Amniotic stem cell (primary cell): Measurements from ENCODE around the gene ROCK1.
A peak's percentile ranks its signal among the peaks of the same experiment; 100 is the strongest.
"Not testable (repeated sequence)": the region's sequence is repeated elsewhere in the genome, so short reads cannot be mapped to it uniquely, and the experiment has no call there.

Experiments used
- DNase-seq: peaks from one replicate; lab custom pipeline; 2025; lab: John Stamatoyannopoulos, UW

ROCK1 gene

DNA sequence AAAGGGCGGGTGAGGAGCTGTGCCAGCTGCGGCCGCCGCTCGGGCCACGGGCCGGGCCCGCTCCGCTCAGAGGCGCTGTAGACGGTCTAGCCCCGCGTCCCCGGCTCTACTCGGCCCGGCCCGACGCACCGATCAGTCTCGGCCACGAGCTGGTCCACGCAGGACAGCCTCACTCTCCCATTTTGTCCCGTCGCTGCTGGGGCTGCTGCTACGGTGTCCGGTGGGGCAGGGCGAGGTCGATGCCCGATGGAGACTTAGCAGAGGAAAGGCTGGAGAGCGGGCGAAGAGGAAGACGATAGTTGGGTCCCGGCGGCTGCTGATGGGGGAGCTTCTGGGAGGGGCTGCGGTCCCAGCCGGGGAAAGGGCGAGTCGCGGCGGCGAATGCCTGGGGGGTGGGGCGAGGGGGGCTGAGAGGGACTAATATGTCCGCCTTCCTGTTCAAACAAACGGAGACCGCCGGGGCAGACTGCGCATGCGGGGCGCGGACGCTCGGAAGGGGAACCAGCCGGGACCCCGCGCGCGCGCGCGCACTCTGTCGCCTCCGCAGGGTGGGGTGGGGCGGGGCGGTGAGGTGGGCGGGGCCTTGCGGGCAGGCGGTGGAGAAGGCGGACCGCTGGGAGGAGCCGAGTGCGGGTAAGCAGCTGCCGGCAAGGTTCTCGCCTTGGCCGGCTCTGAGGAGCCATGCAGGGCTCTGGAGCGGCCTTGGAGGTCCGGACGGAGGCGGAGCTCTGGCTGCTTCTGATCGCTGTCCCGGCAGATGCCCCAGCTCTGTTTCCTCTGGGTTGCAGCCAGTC is at the start of gene ROCK1:
ROCK1 (minus strand) TSS at position 468 of the 794 bp plus-strand sequence. CDS start 903 bp downstream, outside the sequence.
- DNase-seq = peak; percentile 94

DNA sequence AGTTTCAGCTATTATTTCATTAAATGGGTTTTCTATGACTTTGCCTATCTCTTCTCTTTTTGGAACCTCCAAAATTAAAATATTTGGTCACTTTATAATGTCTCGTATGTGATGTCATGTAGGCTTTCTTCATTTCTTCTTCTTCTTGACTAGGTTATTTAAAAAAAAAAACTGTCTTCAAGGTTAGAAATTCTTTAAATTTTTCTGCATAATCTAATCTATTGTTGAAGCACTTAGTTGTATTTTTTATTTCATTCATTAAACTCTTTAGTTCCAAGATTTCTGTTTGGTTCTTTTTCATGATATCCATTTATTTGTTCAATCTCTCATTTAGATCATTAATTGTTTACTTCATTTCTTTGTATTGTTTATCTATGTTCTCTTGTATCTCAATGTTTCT is 43.8 kb upstream of the ROCK1 start:
- DNase-seq = no peak

DNA sequence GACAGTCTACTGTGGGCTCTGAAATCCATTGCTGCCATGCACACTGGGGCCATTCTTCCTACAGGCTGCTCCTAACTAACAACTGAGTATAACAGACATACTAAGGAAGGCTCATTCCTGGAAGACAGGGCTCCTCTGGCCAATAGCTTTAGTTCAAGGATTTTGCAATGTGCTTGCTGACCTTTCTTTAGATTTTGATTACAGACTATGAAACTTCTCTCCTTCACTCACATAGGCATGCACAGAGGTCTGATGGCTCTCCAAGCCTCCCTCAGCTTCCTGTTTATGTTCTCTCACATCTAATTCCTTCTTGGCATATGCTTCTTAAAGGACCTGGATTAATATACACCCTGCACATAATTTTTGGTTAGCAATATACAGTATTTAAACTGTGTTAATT is 34.4 kb upstream of the ROCK1 start:
- DNase-seq = no peak

DNA sequence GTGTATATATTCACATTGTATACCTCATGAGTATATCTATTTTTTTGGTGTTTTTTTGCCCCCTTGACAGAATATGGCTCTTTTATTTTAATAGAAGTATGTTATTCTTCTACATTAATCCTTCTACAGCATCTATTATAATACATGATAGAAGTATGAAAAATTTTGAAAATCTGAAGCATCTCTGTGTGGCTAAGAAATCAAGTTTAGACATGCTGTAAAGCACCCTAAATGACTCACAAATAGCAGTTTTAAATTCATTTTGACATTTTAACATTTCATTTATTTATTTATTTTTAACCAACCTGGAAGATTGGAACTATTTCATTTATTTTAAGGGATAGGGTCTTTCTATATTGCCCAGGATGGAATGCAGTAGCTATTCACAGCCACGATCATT is 33.8 kb upstream of the ROCK1 start:
- DNase-seq = no peak

GRCh38 chr18:21141668-21142422 is 30.2 kb upstream of the ROCK1 start:
- no peak for DNase-seq

GRCh38 chr18:21137719-21138488 is 26.3 kb upstream of the ROCK1 start:
- DNase-seq = not testable (repeated sequence)

- DNase-seq = no peak
Observed at GRCh38 chr18:21134895-21135294, 23.3 kb upstream of the ROCK1 start.

GRCh38 chr18:21132398-21132918 is 20.8 kb upstream of the ROCK1 start:
- no peak for DNase-seq

GRCh38 chr18:21131698-21132227 is 20.1 kb upstream of the ROCK1 start:
- no peak for DNase-seq

DNA sequence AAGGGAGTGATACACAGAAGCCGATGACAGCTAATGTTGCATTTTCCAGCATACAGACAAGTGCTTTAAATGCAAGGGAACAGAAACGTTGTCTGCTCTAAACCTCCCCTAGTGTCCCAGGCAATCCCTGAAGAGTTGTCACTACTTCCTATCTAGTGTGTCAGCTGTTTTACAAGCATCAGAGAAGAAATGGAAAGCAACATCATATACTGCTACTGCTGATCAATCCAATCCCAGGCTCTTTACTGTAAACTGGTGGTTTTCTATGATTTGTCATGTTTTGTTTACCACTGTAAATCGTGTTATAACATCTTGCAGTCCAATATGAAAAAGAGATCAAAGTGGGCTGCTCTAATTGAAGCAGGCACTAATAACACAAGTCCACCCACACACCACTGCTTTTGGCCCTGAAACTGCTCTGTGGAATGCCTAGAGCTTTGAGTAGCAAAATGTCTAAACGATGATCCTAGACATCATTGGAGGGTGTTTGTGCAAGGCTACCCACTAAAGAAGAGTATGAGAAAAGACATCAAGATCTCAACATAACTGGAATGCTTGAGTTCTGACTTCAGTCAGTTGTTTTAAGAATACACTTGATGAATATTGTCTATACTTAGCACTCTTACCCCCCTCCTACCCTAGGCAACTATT is 18.1 kb upstream of the ROCK1 start:
- no peak for DNase-seq

GRCh38 chr18:21123290-21123926 is 11.8 kb upstream of the ROCK1 start:
- DNase-seq = no peak

- DNase-seq = no peak
Observed at GRCh38 chr18:21118806-21119205, 7.2 kb upstream of the ROCK1 start.

DNA sequence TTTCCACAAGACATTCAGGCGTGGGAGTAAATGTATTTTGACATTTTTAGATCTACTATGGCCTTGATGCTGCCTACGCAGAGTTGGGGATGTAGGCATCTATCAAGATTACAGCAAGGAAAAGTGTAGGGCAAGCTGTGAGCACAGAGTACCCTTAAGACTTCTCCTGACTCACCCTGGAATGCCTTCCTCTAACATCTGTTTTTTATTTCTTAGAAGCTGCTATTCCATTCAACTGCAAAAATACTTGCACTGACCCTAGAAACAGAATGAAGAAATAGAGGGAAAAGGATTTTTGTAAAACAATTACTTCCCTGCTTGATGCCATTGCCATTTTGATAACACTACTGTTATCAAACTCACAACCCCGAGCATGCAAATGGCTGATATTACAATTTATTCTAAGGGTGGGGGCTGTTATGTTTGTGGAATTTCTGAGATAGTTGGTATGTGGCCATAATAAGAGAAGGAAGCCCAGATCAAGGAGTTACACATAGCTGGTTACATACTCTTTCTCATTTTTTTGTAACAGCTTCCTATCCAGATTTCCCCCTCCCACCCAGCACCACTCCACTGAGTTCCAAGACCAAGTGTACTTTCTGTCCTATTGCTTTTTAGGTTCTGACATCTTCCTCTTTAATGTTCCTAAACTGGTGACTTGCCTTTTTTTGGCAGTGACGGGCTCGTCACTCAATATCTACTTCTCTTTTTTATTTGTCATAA is 6.0 kb upstream of the ROCK1 start:
- DNase-seq = peak; percentile 55

DNA sequence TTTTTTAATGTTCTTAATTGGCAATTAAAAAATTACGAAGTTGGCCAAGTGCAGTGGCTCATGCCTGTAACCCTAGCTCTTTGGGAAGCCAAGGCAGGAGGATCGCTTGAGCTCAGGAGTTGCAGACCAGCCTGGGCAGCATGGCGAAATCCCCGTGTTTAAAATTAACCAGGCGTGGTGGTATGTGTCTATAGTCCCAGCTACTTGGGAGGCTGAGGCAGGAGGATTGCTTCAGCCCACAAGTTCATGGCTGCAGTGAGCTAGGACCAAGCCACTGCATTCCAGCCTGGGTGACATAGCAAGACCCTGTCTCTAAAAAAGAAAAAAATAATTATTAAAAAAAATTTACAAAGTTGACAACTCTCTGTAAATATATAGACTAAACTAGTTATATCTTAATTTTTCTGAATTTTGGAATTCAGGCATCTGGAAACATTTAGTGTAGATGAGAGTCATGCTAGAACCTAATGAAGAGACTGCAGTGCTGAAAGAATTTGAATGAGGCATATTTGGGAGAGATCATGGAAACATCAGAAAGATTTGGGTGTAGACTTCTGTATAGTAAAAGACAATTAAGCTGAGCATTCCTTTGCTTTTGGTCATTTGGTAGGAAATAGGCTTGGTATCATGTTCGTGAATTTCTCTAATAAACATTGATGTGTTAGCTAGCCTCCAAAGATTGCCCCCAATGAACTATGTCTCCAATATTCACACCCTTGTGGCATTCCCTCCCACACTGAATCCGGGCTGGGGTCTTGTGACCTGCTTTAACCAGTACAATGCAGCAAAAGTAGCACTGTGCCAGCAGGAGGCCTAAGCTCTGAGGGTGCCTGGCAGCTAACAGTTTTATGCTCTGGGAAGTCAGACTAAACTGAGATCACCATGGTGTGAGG is 4.2 kb upstream of the ROCK1 start:
- DNase-seq = peak; percentile 75

GRCh38 chr18:21112543-21113105 is 1.0 kb upstream of the ROCK1 start:
- DNase-seq = no peak

- no peak for DNase-seq
Observed at GRCh38 chr18:21112140-21112473, 494 bp upstream of the ROCK1 start.

GRCh38 chr18:21110713-21111345 is 784 bp downstream of the ROCK1 start:
- no peak for DNase-seq

- no peak for DNase-seq
Observed at GRCh38 chr18:21109936-21110712, 1.5 kb downstream of the ROCK1 start.
